ENCODE measurements around the gene CACFD1. TPM values are rescaled to one million over a fixed set of nuclear protein-coding genes. Genes with fewer than 3 reads are reported as not detected.

The CACFD1 gene
- total and polyA plus RNA-seq, 2 of the 13 experiments (the other 11 are each of a cell fraction or from before 2014, with no cell fraction given), result 13.8 to 14.6 TPM

DNA sequence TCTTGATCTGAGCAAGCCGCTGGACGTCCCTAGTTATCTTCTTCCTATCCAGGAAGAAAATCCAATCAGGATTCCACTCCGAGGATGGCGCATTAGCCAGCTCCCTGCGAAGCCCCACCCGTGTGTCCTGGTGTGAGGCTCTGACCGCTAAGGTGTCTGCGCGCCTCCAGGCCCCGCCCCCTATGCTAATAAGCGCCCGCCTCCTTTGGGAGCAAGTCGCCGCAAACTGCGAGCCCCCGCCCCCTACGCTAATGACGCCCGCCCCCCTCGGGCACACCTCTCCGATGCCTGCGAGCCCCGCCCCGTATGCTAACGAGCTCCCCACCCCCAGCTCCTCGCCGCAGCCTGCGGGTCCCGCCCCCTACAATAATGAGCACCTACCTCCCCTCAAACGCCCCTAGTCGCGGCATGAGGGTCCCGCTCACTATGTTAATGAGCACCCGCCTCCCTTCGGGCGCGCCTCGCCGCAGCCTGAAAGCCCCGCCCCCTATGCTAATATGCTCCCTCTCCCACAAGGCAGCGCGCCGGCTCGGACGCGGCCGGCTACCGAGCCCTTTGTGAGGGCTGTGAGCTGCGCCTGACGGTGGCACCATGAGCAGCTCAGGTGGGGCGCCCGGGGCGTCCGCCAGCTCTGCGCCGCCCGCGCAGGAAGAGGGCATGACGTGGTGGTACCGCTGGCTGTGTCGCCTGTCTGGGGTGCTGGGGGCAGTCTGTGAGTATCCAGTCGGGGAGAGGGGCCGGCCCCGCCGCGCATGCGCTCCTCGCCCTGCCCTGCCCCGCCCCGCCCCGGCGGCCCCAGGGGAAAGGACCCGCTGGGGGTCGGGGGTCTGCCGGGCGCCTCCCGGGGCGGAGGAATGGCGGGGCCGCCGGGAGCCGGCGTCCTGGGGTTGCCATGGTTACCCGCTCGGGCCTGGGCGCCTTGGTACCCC, at the start of gene CACFD1 (continued):
- TF ChIP-seq KDM5A (IDR thresholded peaks at IDR 0.05; ENCODE audit: borderline replicate concordance, low read length) (peak; percentile 50; the same call in 1 of the 2 replicates), ZNF883 (CRISPR knock-in tag; IDR thresholded peaks at IDR 0.05; ENCODE audit: not compliant biosample characterization) (no peak), NFE2 (CRISPR knock-in tag; IDR thresholded peaks at IDR 0.05) (no peak), ZNF484 (CRISPR knock-in tag; IDR thresholded peaks at IDR 0.05; ENCODE audit: borderline replicate concordance, low read depth) (no peak), YEATS2 (CRISPR knock-in tag; IDR thresholded peaks at IDR 0.05; ENCODE audit: borderline replicate concordance) (no peak), KDM6A (CRISPR knock-in tag; IDR thresholded peaks at IDR 0.05; ENCODE audit: low read depth) (no peak), MEF2D (CRISPR knock-in tag; IDR thresholded peaks at IDR 0.05) (no peak), LBX2 (CRISPR knock-in tag; IDR thresholded peaks at IDR 0.05; ENCODE audit: borderline replicate concordance) (no peak), ZNF256 (CRISPR knock-in tag; conservative IDR thresholded peaks at IDR 0.05) (no peak), EP300 (IDR thresholded peaks at IDR 0.05; ENCODE audit: low read depth in 2 of 2, low read length in 2 of 2) (no peak), EP300 (CRISPR knock-in tag; IDR thresholded peaks at IDR 0.05; ENCODE audit: borderline replicate concordance) (no peak), MAFG (CRISPR knock-in tag; IDR thresholded peaks at IDR 0.05) (no peak), ZNF501 (CRISPR knock-in tag; IDR thresholded peaks at IDR 0.05) (0 out of 2 replicates have a peak, but pooled peaks have one; percentile 24), ZNF34 (CRISPR knock-in tag; IDR thresholded peaks at IDR 0.05; ENCODE audit: borderline replicate concordance) (no peak), HMG20B (CRISPR knock-in tag; conservative IDR thresholded peaks at IDR 0.05) (no peak), REXO4 (CRISPR knock-in tag; IDR thresholded peaks at IDR 0.05; ENCODE audit: borderline replicate concordance) (no peak), ZNF235 (CRISPR knock-in tag; IDR thresholded peaks at IDR 0.05; ENCODE audit: borderline replicate concordance) (no peak), ZSCAN20 (CRISPR knock-in tag; IDR thresholded peaks at IDR 0.05; ENCODE audit: borderline replicate concordance) (no peak), FOXK2 (IDR thresholded peaks at IDR 0.05) (no peak), ZNF768 (CRISPR knock-in tag; IDR thresholded peaks at IDR 0.05) (no peak), HMGXB4 (CRISPR knock-in tag; IDR thresholded peaks at IDR 0.05; ENCODE audit: borderline replicate concordance in 1 of 2, low read depth in 1 of 2) (no peak), TBX2 (CRISPR knock-in tag; IDR thresholded peaks at IDR 0.05; ENCODE audit: borderline replicate concordance) (no peak), NFE2L1 (CRISPR knock-in tag; IDR thresholded peaks at IDR 0.05; ENCODE audit: borderline replicate concordance) (no peak)
- TF ChIP-seq, protein P1, sequence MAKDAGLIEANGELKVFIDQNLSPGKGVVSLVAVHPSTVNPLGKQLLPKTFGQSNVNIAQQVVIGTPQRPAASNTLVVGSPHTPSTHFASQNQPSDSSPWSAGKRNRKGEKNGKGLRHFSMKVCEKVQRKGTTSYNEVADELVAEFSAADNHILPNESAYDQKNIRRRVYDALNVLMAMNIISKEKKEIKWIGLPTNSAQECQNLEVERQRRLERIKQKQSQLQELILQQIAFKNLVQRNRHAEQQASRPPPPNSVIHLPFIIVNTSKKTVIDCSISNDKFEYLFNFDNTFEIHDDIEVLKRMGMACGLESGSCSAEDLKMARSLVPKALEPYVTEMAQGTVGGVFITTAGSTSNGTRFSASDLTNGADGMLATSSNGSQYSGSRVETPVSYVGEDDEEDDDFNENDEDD (CRISPR knock-in tag; IDR thresholded peaks at IDR 0.05; ENCODE audit: borderline replicate concordance), result no peak
- TF ChIP-seq, protein P2, sequence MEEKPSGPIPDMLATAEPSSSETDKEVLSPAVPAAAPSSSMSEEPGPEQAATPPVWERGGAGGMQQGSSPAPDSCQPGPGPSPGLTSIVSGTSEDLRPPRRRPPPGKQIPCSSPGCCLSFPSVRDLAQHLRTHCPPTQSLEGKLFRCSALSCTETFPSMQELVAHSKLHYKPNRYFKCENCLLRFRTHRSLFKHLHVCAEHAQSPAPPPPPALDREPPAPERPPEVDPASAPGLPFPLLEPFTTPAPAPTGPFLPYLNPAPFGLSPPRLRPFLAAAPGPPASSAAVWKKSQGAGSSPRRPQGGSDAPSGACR (CRISPR knock-in tag; IDR thresholded peaks at IDR 0.05), result no peak

Data from HepG2 (cell line).